ENCODE results near the gene CD177. TPM values are rescaled to one million over a fixed set of nuclear protein-coding genes. Genes with fewer than 3 reads are reported as not detected.
"Not testable (repeated sequence)": the region's sequence is repeated elsewhere in the genome, so short reads cannot be mapped to it uniquely, and the experiment has no call there.

The CD177 gene
- total RNA-seq, 6 donors from 2014 or later = 5.8 to 38.8 (median 9.6) TPM

DNA sequence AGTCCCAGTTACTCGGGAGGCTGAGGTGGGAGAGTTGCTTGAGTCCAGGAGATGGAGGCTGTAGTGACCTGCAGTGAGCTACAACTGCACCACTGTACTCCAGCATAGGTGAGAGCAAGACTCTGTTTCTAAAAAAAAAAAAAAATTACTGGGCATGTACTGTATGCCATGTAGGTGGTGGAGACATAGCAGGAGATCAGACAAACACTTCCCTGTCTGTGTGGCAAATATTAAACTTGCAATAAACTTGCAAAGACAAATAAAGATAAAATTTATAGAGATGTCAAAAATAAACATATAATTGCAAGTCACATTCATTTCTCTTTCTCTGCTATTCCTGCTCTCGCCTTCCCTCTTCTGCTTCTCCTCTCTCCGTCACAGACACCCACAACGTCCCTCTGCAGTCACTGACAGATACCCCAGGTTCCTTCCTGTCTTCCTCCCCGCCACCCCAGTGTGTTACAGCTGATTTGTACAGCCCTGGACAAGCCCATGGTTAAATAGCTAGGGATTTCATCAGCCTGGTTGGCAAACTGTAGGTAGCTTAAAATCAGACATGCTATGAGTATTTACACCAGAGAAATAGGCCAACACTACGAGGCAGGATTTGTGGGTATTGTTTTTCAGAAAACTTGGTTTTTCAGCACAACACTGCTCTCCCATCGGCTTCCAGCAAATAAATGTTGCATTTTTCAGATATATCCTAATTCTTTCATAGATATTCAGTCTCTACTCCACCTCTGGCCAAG, 1.3 kb upstream of the CD177 start:
- Histone ChIP-seq H3K27me3 (peaks cover 0 to 4% (median 0%) of the 10 kb centered on the region in 4 donors), H3K4me3 (no peak overlapping the region), H3K9me3 (no peaks in the 10 kb centered on the region), H3K36me3 (no peaks in the 10 kb centered on the region), H3K27ac (peak overlapping the region in 2 of 4 donors; percentile 19 to 75), H3K4me1 (peaks cover 0 to 3% (median 0%) of the 10 kb centered on the region in 4 donors)
- ATAC-seq (ENCODE audit: low FRiP score in 2 of 2) (no peak), DNase-seq (no peak)
- 58 to 61% methylated on average over 7 of the region's 7 CpGs for WGBS, 2 donors
- TF ChIP-seq EP300 (IDR thresholded peaks at IDR 0.05) = no peak
- TF ChIP-seq POLR2A (IDR thresholded peaks at IDR 0.05) = no peak
- TF ChIP-seq, protein P1, sequence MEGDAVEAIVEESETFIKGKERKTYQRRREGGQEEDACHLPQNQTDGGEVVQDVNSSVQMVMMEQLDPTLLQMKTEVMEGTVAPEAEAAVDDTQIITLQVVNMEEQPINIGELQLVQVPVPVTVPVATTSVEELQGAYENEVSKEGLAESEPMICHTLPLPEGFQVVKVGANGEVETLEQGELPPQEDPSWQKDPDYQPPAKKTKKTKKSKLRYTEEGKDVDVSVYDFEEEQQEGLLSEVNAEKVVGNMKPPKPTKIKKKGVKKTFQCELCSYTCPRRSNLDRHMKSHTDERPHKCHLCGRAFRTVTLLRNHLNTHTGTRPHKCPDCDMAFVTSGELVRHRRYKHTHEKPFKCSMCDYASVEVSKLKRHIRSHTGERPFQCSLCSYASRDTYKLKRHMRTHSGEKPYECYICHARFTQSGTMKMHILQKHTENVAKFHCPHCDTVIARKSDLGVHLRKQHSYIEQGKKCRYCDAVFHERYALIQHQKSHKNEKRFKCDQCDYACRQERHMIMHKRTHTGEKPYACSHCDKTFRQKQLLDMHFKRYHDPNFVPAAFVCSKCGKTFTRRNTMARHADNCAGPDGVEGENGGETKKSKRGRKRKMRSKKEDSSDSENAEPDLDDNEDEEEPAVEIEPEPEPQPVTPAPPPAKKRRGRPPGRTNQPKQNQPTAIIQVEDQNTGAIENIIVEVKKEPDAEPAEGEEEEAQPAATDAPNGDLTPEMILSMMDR (IDR thresholded peaks at IDR 0.05) = no peak
- TF ChIP-seq POLR2AphosphoS5 (IDR thresholded peaks at IDR 0.05) = no peak

DNA sequence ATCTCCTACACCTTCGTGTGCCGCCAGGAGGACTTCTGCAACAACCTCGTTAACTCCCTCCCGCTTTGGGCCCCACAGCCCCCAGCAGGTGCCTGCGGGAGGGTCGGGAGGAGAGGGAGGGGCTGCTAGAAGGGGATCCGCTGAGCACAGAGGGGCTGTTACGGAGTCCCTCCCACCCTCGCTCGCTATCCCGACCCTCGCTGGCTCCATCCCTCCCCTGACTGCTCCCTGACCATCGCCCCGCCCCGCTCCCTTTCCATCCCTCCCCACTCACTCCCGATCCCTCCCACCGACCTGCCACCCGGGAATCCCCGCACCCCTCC, 780 bp downstream of the CD177 start:
- WGBS, 2 donors = 11 to 46% methylated on average over 18 to 19 of the region's 19 CpGs
- TF ChIP-seq EP300 (IDR thresholded peaks at IDR 0.05) = no peak
- no peak for TF ChIP-seq POLR2A (IDR thresholded peaks at IDR 0.05)
- TF ChIP-seq POLR2AphosphoS5 (IDR thresholded peaks at IDR 0.05) = no peak
- peak in 1 of 2 donors; percentile 60 for DNase-seq
- H3K27me3 ChIP-seq = peaks cover 0 to 4% (median 0%) of the 10 kb centered on the region in 4 donors
- peak overlapping the region in 2 of 4 donors; percentile 27 to 75 for H3K27ac ChIP-seq
- no peaks in the 10 kb centered on the region for H3K9me3 ChIP-seq
- ATAC-seq (ENCODE audit: low FRiP score in 2 of 2) = no peak
- H3K36me3 ChIP-seq = no peaks in the 10 kb centered on the region
- H3K4me3 ChIP-seq = peak overlapping the region in 1 of 4 donors; percentile 2
- peaks cover 0 to 3% (median 0%) of the 10 kb centered on the region in 4 donors for H3K4me1 ChIP-seq

DNA sequence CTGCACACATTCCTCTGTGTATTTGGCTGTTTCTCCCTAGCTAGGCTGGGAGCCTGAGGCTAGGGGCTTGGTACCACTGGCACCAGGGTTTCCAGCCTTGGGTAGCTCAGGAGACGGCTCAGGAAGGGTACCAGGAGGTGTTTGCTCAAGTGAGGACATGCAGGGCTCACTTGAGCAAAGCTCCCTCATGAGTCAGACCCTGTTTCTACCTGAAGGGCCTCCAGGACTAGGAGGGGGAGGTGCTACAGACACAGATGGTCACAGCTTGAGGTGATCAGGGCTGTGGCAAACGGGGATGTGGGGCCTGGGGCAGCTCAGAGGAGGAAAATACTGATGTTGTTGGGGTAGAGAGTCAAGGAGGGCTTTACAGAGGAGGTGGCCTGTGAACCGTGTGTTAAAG, 3.3 kb downstream of the CD177 start:
- not testable (repeated sequence) for H3K9me3 ChIP-seq; DNase-seq; H3K36me3 ChIP-seq; H3K4me3 ChIP-seq; H3K27me3 ChIP-seq; H3K4me1 ChIP-seq; H3K27ac ChIP-seq; ATAC-seq (ENCODE audit: low FRiP score in 2 of 2)
- WGBS, 2 donors = no CpG with 5 or more reads among the region's 3 CpGs

DNA sequence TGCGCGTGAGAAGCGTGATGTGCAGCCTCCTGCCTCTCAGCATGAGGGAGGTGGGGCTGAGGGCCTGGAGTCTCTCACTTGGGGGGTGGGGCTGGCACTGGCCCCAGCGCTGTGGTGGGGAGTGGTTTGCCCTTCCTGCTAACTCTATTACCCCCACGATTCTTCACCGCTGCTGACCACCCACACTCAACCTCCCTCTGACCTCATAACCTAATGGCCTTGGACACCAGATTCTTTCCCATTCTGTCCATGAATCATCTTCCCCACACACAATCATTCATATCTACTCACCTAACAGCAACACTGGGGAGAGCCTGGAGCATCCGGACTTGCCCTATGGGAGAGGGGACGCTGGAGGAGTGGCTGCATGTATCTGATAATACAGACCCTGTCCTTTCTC, 8.7 kb downstream of the CD177 start:
- H3K4me3 ChIP-seq = no peak overlapping the region
- H3K36me3 ChIP-seq = no peaks in the 10 kb centered on the region
- no peak overlapping the region for H3K27ac ChIP-seq
- no peaks in the 10 kb centered on the region for H3K4me1 ChIP-seq
- TF ChIP-seq, protein P1 (IDR thresholded peaks at IDR 0.05) = no peak
- TF ChIP-seq POLR2AphosphoS5 (IDR thresholded peaks at IDR 0.05) = no peak
- TF ChIP-seq POLR2A (IDR thresholded peaks at IDR 0.05) = no peak
- no peak for TF ChIP-seq EP300 (IDR thresholded peaks at IDR 0.05)
- ATAC-seq (ENCODE audit: low FRiP score in 2 of 2) (no peak), DNase-seq (no peak)
- no peaks in the 10 kb centered on the region for H3K9me3 ChIP-seq
- peaks cover 0 to 5% (median 0%) of the 10 kb centered on the region in 4 donors for H3K27me3 ChIP-seq
- WGBS, 2 donors = 61 to 68% methylated on average over 6 to 8 of the region's 8 CpGs

DNA sequence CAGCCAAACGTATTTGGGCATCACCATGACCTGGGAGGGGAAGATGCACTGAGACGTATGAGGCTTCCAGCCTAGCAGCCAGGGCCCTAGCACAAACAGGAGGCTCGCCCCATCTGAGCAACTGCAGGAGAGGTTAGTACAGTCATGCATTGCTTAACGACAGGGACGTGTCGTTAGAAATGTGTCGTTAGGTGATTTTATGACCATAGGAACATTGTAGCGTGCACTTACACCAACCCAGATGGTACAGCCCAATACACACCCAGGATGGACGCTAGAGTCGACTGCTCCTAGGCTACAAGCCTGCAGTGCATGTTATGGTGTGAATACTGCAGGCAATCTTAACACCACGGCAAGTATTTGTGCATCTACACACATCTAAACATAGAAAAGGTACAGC, 9.3 kb downstream of the CD177 start:
- WGBS, 2 donors = 62 to 76% methylated on average over 7 to 11 of the region's 11 CpGs
- TF ChIP-seq POLR2AphosphoS5 (IDR thresholded peaks at IDR 0.05) = no peak
- TF ChIP-seq, protein P1 (IDR thresholded peaks at IDR 0.05) = no peak
- no peak for TF ChIP-seq EP300 (IDR thresholded peaks at IDR 0.05)
- TF ChIP-seq POLR2A (IDR thresholded peaks at IDR 0.05) = no peak
- no peak overlapping the region for H3K4me3 ChIP-seq
- H3K36me3 ChIP-seq = no peaks in the 10 kb centered on the region
- ATAC-seq (ENCODE audit: low FRiP score in 2 of 2) (no peak), DNase-seq (no peak)
- no peak overlapping the region for H3K27ac ChIP-seq
- no peaks in the 10 kb centered on the region for H3K9me3 ChIP-seq
- peaks cover 0 to 5% (median 0%) of the 10 kb centered on the region in 4 donors for H3K27me3 ChIP-seq
- H3K4me1 ChIP-seq = no peaks in the 10 kb centered on the region

DNA sequence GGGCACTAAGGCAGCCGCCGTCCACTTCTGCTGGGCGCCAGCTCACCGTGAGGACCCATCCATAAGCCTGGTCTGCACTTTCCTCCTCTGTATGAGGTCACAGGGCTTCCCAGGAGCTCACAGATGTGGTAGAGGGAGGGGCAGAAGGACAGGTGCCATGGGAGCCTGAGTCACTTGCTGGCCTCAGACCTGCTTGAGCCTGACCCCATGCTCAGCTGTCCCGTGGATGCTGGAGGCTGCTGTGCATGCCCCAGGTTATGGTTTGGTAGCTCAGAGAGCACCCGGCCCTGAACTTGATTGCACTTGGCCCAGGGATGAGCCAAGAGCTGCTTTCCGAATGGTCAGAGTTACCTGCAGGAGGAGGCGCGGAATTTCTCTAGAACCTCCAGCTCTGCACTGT, 12.2 kb downstream of the CD177 start:
- whole genome bisulfite sequencing, 2 donors = 84 to 95% methylated on average over 4 to 5 of the region's 9 CpGs
- H3K27ac ChIP-seq; H3K27me3 ChIP-seq; H3K4me1 ChIP-seq; H3K36me3 ChIP-seq; DNase-seq; H3K4me3 ChIP-seq; H3K9me3 ChIP-seq; ATAC-seq (ENCODE audit: low FRiP score in 2 of 2): not testable (repeated sequence)
